ENCODE data around the gene SLC29A2.
"Not testable (repeated sequence)": the region's sequence is repeated elsewhere in the genome, so short reads cannot be mapped to it uniquely, and the experiment has no call there.

SLC29A2 gene

GRCh38 chr11:66408488-66409214 is 37.1 kb upstream of the SLC29A2 start:
- peak; percentile 88 for DNase-seq (ENCODE audit: insufficient read length, low spot score)
- FAIRE-seq, result no peak
- no peak for TF ChIP-seq POLR2A (IDR thresholded peaks at IDR 0.05; ENCODE audit: low read depth, low read length)

- FAIRE-seq (no peak), DNase-seq (ENCODE audit: insufficient read length, low spot score) (no peak)
- no peak for TF ChIP-seq POLR2A (IDR thresholded peaks at IDR 0.05; ENCODE audit: low read depth, low read length)
Observed at GRCh38 chr11:66407651-66408050, 36.1 kb upstream of the SLC29A2 start.

GRCh38 chr11:66393954-66394353 is 22.4 kb upstream of the SLC29A2 start:
- DNase-seq (ENCODE audit: insufficient read length, low spot score), result no peak
- FAIRE-seq, result no peak
- TF ChIP-seq POLR2A (IDR thresholded peaks at IDR 0.05; ENCODE audit: low read depth, low read length), result no peak

- FAIRE-seq (no peak), DNase-seq (ENCODE audit: insufficient read length, low spot score) (no peak)
- no peak for TF ChIP-seq POLR2A (IDR thresholded peaks at IDR 0.05; ENCODE audit: low read depth, low read length)
Observed at GRCh38 chr11:66391322-66391721, 19.8 kb upstream of the SLC29A2 start.

- peak; percentile 54 for DNase-seq (ENCODE audit: insufficient read length, low spot score)
- no peak for TF ChIP-seq POLR2A (IDR thresholded peaks at IDR 0.05; ENCODE audit: low read depth, low read length)
- no peak for FAIRE-seq
Observed at GRCh38 chr11:66388780-66389386, 17.3 kb upstream of the SLC29A2 start.

GRCh38 chr11:66386171-66387069 is 14.9 kb upstream of the SLC29A2 start:
- no peak for TF ChIP-seq POLR2A (IDR thresholded peaks at IDR 0.05; ENCODE audit: low read depth, low read length)
- FAIRE-seq (no peak), DNase-seq (ENCODE audit: insufficient read length, low spot score) (no peak)

- DNase-seq (ENCODE audit: insufficient read length, low spot score), result not testable (repeated sequence)
Observed at GRCh38 chr11:66384316-66384715, 12.8 kb upstream of the SLC29A2 start.

GRCh38 chr11:66380264-66380663 is 8.7 kb upstream of the SLC29A2 start:
- DNase-seq (ENCODE audit: insufficient read length, low spot score); FAIRE-seq: not testable (repeated sequence)

More at GRCh38 chr11:66384316-66384715, 12.8 kb upstream of the SLC29A2 start:
- FAIRE-seq, result not testable (repeated sequence)

- not testable (repeated sequence) for DNase-seq (ENCODE audit: insufficient read length, low spot score); FAIRE-seq
Observed at GRCh38 chr11:66373690-66374287, 2.2 kb upstream of the SLC29A2 start.

- FAIRE-seq (no peak), DNase-seq (ENCODE audit: insufficient read length, low spot score) (no peak)
- TF ChIP-seq POLR2A (IDR thresholded peaks at IDR 0.05; ENCODE audit: low read depth, low read length), result no peak
Observed at GRCh38 chr11:66373265-66373664, 1.7 kb upstream of the SLC29A2 start.

GRCh38 chr11:66369073-66369894 is 2.3 kb downstream of the SLC29A2 start:
- no peak for DNase-seq (ENCODE audit: insufficient read length, low spot score)
- TF ChIP-seq POLR2A (IDR thresholded peaks at IDR 0.05; ENCODE audit: low read depth, low read length), result no peak
- FAIRE-seq, result no peak

GRCh38 chr11:66368484-66368883 is 3.1 kb downstream of the SLC29A2 start:
- no peak for FAIRE-seq

GRCh38 chr11:66367561-66368312 is 3.8 kb downstream of the SLC29A2 start:
- no peak for TF ChIP-seq POLR2A (IDR thresholded peaks at IDR 0.05; ENCODE audit: low read depth, low read length)
- no peak for FAIRE-seq
- DNase-seq (ENCODE audit: insufficient read length, low spot score), result no peak

More at GRCh38 chr11:66368484-66368883, 3.1 kb downstream of the SLC29A2 start:
- TF ChIP-seq POLR2A (IDR thresholded peaks at IDR 0.05; ENCODE audit: low read depth, low read length), result no peak
- DNase-seq (ENCODE audit: insufficient read length, low spot score), result no peak

Data from H54 (cell line).